GM13977 (cell line): ENCODE data around the gene EYA2.

Experiments
- DNase-seq: peaks from one replicate; pipeline ENCODE4 v3.0.0; 2012; ENCODE audit warnings: low spot score
- in situ Hi-C: fragments of 300-500 bp; cut with MboI; formaldehyde crosslinking; loops from one replicate; pipeline ENCODE4 v1.12.0; 2022; ENCODE audit warnings: low sequenced_read_pairs, low pct_unique_long_range_greater_than_20kb, mixed read lengths, inconsistent platforms; ENCODE audit not compliant: unreplicated experiment
- TF ChIP-seq, protein P1 (sequence below): IDR thresholded peaks from 2 replicates; pipeline ENCODE4 v1.5.1; 2012; ENCODE audit warnings: mild to moderate bottlenecking, control low read depth; ENCODE audit not compliant: insufficient read depth; ENCODE audit errors: extremely low read depth, missing control alignments

Gene EYA2

DNA sequence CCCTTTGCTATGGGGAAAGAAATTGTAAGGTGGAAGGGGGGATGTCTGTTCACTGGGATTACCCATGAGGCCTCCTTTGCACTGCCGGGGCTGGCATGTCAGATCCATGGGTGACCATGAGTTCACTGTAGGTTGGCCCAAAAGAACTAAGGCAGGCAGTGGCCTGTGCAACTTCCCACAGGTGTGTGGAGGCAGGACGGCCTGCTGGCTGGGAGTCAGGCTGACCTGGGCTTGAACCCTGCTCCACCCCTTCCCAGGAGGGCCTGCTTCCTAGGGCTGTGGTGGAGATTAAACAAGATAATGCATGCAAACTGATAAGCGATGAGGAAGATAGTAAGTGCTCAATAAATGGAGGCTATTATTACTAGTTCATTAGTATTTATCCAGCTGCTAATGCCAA, 163.0 kb downstream of the EYA2 start:
- TF ChIP-seq, protein P1, sequence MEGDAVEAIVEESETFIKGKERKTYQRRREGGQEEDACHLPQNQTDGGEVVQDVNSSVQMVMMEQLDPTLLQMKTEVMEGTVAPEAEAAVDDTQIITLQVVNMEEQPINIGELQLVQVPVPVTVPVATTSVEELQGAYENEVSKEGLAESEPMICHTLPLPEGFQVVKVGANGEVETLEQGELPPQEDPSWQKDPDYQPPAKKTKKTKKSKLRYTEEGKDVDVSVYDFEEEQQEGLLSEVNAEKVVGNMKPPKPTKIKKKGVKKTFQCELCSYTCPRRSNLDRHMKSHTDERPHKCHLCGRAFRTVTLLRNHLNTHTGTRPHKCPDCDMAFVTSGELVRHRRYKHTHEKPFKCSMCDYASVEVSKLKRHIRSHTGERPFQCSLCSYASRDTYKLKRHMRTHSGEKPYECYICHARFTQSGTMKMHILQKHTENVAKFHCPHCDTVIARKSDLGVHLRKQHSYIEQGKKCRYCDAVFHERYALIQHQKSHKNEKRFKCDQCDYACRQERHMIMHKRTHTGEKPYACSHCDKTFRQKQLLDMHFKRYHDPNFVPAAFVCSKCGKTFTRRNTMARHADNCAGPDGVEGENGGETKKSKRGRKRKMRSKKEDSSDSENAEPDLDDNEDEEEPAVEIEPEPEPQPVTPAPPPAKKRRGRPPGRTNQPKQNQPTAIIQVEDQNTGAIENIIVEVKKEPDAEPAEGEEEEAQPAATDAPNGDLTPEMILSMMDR: no peak
- no peak for DNase-seq
- in situ Hi-C loops: no loop called here

DNA sequence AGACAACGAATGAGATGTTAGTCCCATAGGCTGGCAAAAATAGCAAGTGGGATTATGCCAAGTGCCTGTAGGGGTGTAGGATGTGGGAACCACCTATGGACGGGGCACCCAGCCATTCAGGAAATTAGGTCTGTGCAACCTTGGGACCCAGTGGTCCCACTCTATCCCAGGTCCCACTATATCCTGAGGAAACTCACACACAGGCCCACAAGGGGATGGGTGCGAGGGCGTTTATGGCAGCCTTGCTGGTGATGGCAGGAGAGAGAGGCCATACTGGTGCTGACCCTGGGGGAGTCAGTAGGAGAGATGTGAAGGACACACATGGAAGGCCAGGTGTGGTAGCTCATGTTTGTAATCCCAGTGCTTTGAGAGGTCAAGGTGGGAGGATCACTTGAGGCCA, 163.6 kb downstream of the EYA2 start:
- TF ChIP-seq, protein P1: no peak
- no peak for DNase-seq
- in situ Hi-C loops: no loop called here

DNA sequence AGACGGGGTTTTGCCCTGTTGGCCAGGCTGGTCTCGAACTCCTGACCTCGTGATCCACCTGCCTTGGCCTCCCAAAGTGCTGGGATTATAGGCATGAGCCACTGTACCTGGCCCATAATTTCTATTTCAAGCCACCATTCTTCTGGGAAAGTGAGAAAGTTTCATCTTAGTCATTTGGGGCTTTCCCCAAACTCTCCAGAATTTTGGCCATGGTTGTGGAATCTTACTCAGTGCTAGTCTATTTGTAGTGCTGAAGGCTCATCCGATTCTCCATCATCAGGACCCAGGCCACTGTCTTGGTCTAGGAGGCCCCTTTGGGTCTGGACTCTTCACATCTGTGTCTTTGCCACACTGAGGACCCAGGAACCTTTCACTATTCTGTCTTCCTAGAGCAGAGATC, 164.9 kb downstream of the EYA2 start:
- TF ChIP-seq, protein P1: no peak
- DNase-seq: no peak
- in situ Hi-C loops: no loop called here

DNA sequence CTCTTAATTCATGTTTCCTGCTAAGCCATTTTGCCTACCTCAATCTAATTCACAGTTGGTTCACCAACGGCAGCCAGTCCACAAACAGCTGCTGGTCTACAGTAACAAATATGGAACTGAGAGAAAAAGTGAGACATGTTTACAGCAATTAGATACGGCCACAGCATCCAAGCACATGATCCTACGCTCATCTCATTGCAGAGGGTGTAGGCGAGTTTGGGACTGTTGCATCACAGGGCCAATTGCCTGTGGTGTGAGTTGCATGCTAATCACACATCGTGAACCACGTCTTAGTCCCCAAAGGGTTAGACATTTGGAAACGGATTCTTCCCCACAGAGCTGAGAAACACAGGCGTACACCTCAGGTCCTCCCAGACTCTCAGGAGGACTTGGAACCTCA, 166.9 kb downstream of the EYA2 start:
- in situ Hi-C loops: no loop called here
- TF ChIP-seq, protein P1: no peak
- DNase-seq: no peak

DNA sequence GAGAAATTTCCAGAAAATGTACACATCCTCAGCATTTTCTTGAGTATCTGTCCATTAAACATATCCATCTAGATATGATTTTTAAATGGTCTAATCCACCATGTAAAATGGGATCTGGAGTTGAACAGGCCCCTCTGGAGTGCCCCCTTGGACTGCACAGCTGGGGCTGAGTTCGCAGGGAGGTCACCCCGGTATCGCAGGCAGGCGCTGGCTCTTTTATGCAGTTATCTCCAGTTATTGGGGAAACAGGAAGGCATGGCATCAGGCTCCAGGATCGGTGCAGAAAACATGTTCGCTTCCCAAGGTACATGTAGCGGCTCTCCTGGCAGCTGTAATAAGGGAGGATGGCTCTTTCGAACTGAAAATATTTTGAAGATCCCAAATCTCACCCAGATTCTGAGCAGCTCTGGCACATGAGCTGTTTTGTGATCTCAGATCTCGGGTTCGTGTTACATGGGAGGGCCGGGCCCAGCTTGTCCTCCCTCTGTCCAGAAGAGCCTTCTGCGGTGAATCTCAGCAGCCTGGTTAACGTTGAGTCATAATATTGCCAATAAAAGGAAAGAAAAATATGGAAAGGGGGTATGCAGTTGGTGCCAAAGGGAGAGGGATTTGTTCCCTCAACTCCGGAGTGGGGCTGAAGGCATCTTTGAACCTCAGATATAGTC, 167.7 kb downstream of the EYA2 start:
- in situ Hi-C loops: no loop called here
- TF ChIP-seq, protein P1: no peak
- DNase-seq: no peak

DNA sequence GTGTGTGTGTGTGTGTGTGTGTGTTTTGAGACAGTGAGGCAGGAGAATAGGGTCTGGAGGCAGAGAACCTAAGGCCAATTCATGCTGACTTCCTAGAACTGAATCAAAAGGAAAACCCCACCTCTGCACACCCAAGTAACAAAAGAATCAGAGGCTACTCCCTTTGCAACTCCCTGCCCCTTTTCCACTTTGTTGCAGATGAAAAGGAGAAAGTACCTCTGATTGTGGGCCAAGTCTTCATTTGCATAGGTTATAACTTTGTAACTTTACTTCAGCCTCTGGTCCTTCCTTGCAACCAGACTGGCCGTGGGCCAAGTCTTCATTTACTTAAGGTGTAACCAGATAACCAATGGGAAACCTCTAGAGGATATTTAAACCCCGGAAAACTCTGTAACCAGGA, 168.8 kb downstream of the EYA2 start:
- DNase-seq: no peak
- in situ Hi-C loops: no loop called here

More for the DNA sequence above, 168.8 kb downstream of the EYA2 start:
- TF ChIP-seq, protein P1: no peak
